Ishikawa (cell line): Measurements from ENCODE around the gene MAP2.

ENCODE experiments used
- CEBPB ChIP-seq: IDR thresholded peaks from 2 replicates; pipeline ENCODE4 v1.6.1; 2012
- RAD21 ChIP-seq: IDR thresholded peaks from 2 replicates; pipeline ENCODE4 v1.6.1; 2012; ENCODE audit warnings: low read depth
- ZBTB7A ChIP-seq: IDR thresholded peaks from 2 replicates; pipeline ENCODE4 v1.6.1; 2012; ENCODE audit warnings: low read depth
- TF ChIP-seq, protein P1 (sequence below): IDR thresholded peaks from 2 replicates; pipeline ENCODE4 v1.6.1; 2012
- TF ChIP-seq, protein P2 (sequence below): IDR thresholded peaks from 2 replicates; pipeline ENCODE4 v1.6.1; 2012; ENCODE audit warnings: low read depth, mild to moderate bottlenecking

DNA sequence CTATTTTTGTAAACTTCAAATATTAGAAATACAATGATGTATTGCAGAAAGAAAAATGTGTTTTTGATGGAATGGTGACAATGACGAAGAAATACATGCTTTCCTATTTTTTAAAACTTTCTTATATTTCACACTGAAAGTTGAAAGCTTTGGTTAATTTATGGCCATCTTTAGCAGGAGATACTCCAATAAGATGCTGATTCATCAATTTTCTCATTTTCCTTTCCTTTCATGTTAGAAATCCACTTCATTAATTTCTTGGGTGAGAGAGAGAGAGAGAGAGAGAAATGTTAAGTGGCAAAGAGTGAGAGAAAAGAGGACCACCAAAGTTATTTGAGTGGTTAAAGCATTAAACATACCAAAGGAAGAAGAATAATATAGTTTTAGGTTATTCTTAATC lies 28.6 kb upstream of the MAP2 start:
- no peak for TF ChIP-seq ZBTB7A
- TF ChIP-seq, protein P1, sequence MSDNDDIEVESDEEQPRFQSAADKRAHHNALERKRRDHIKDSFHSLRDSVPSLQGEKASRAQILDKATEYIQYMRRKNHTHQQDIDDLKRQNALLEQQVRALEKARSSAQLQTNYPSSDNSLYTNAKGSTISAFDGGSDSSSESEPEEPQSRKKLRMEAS = no peak
- TF ChIP-seq, protein P2, sequence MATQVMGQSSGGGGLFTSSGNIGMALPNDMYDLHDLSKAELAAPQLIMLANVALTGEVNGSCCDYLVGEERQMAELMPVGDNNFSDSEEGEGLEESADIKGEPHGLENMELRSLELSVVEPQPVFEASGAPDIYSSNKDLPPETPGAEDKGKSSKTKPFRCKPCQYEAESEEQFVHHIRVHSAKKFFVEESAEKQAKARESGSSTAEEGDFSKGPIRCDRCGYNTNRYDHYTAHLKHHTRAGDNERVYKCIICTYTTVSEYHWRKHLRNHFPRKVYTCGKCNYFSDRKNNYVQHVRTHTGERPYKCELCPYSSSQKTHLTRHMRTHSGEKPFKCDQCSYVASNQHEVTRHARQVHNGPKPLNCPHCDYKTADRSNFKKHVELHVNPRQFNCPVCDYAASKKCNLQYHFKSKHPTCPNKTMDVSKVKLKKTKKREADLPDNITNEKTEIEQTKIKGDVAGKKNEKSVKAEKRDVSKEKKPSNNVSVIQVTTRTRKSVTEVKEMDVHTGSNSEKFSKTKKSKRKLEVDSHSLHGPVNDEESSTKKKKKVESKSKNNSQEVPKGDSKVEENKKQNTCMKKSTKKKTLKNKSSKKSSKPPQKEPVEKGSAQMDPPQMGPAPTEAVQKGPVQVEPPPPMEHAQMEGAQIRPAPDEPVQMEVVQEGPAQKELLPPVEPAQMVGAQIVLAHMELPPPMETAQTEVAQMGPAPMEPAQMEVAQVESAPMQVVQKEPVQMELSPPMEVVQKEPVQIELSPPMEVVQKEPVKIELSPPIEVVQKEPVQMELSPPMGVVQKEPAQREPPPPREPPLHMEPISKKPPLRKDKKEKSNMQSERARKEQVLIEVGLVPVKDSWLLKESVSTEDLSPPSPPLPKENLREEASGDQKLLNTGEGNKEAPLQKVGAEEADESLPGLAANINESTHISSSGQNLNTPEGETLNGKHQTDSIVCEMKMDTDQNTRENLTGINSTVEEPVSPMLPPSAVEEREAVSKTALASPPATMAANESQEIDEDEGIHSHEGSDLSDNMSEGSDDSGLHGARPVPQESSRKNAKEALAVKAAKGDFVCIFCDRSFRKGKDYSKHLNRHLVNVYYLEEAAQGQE = no peak
- TF ChIP-seq CEBPB = no peak
- TF ChIP-seq RAD21 = no peak
